HepG2 (cell line): Measurements from ENCODE around the gene TSN. TPM values are rescaled to one million over a fixed set of nuclear protein-coding genes. Genes with fewer than 3 reads are reported as not detected.
"Not testable (repeated sequence)": the region's sequence is repeated elsewhere in the genome, so short reads cannot be mapped to it uniquely, and the experiment has no call there.

Experiments
- ATAC-seq: fragments of 200-7000 bp; cut with Tn5 transposase; 3 replicates; pipeline ENCODE4 v1.9.1; 2020; ENCODE audit warnings: mild to moderate bottlenecking, moderate library complexity
- BruUV-seq: library from RNA; stranded (reverse); fragments of 400-500 nt; replicated peaks from 2 replicates; lab custom pipeline; 2021; lab: Mats Ljungman, UMichigan
- CTCF ChIA-PET: fragments of 300-600 bp; formaldehyde crosslinking; extraction: SDS; loops from one replicate; lab custom pipeline; 2021; ENCODE audit warnings: low total read pairs, inconsistent platforms, low intra/inter-chr PET ratio; lab: Yijun Ruan, JAX
- POLR2A ChIA-PET: fragments of 350-600 bp; sonication (Branson Sonifier 250); formaldehyde crosslinking; loops from one replicate; lab custom pipeline; 2020; ENCODE audit warnings: antibody characterized with exemption, inconsistent platforms; lab: Yijun Ruan, JAX
- DNase-seq: peaks from one replicate; pipeline ENCODE4 v3.0.0-alpha.2; 2015; ENCODE audit warnings: low spot score
- FAIRE-seq: peaks from 3 replicates; lab custom pipeline; 2011; peaks lifted over from hg19 to GRCh38; lab: Jason Lieb, UNC
- H2AFZ ChIP-seq: one replicate; pipeline ENCODE4 v1.6.1; 2011; ENCODE audit warnings: low read length, inconsistent platforms
- H3K27ac ChIP-seq: fragments of 300-600 bp; 3 replicates; pipeline ENCODE4 v1.8.0; 2011; ENCODE audit warnings: mixed run types, mild to moderate bottlenecking, mixed read lengths, low read length, inconsistent platforms; ENCODE audit not compliant: insufficient read depth; ENCODE audit errors: extremely low read length
- H3K27me3 ChIP-seq, 2 experiments: fragments of 200-600 bp in 1 of 2; 2 replicates in 1 of 2; 3 replicates in 1 of 2; pipeline versions ENCODE4 v1.6.0 to v1.8.0; 2011; ENCODE audit warnings: low read length in 2 of 2, mild to moderate bottlenecking in 2 of 2, moderate library complexity in 2 of 2, inconsistent platforms in 1 of 2; ENCODE audit not compliant: insufficient read depth in 2 of 2, control insufficient read depth in 1 of 2
- H3K36me3 ChIP-seq, 2 experiments: fragments of 200-600 bp in 1 of 2; replicated peaks in 1 of 2; 2 replicates in 1 of 2; 3 replicates in 1 of 2; pipeline versions ENCODE4 v1.5.1 to v1.8.0; 2011; ENCODE audit warnings: low read length in 2 of 2, inconsistent platforms in 1 of 2; ENCODE audit not compliant: insufficient read depth in 2 of 2, control insufficient read depth in 1 of 2
- H3K4me1 ChIP-seq: 2 replicates; pipeline ENCODE4 v1.5.1; 2012; ENCODE audit warnings: low read length, inconsistent platforms; ENCODE audit not compliant: insufficient read depth
- H3K4me2 ChIP-seq: 2 replicates; pipeline ENCODE4 v1.6.0; 2011; ENCODE audit warnings: low read depth, low read length, inconsistent platforms
- H3K4me3 ChIP-seq, 3 experiments: fragments of 200-600 bp in 1 of 3; sonication (generic), shearing (Covaris generic) in 1 of 3; replicated peaks in 1 of 3; 2 replicates each; pipeline ENCODE4 v1.5.1; 2011 to 2016; ENCODE audit warnings: low read length in 3 of 3, inconsistent platforms in 2 of 3, low read depth in 2 of 3, mild to moderate bottlenecking in 2 of 3, control low read depth in 1 of 3, mixed read lengths in 1 of 3; ENCODE audit not compliant: insufficient read depth in 1 of 3
- H3K79me2 ChIP-seq: one replicate; pipeline ENCODE4 v1.6.1; 2011; ENCODE audit warnings: low read length, inconsistent platforms; ENCODE audit not compliant: insufficient read depth
- H3K9ac ChIP-seq: 2 replicates; pipeline ENCODE4 v1.6.0; 2011; ENCODE audit warnings: mild to moderate bottlenecking, low read depth, low read length, inconsistent platforms; ENCODE audit not compliant: insufficient read depth
- H3K9me3 ChIP-seq: 2 replicates; pipeline ENCODE4 v1.5.1; 2012; ENCODE audit warnings: mild to moderate bottlenecking, low read length
- H4K20me1 ChIP-seq: 2 replicates; pipeline ENCODE4 v1.6.0; 2011; ENCODE audit warnings: inconsistent platforms, mild to moderate bottlenecking, low read length, moderate library complexity; ENCODE audit not compliant: insufficient read depth
- CCAR2 ChIP-seq: fragments of 200-400 bp; formaldehyde crosslinking; optimal IDR thresholded peaks from 2 replicates; pipeline ENCODE3; 2018; ENCODE audit warnings: low read depth, mild to moderate bottlenecking, low read length, moderate library complexity
- EEA1 ChIP-seq: sonication (generic); formaldehyde crosslinking; IDR thresholded peaks from 2 replicates; pipeline ENCODE4 v1.5.1; 2020; ENCODE audit warnings: mild to moderate bottlenecking, missing genetic modification reagents, borderline replicate concordance
- HDAC2 ChIP-seq: sonication (generic); formaldehyde crosslinking; IDR thresholded peaks from 2 replicates; pipeline ENCODE4 v1.4.0; 2020; ENCODE audit warnings: missing genetic modification reagents
- HNRNPK ChIP-seq: fragments of 200-400 bp; formaldehyde crosslinking; IDR thresholded peaks from 2 replicates; pipeline ENCODE4 v1.6.1; 2018; ENCODE audit warnings: low read length, low read depth, moderate library complexity, mild to moderate bottlenecking; ENCODE audit not compliant: poor library complexity, severe bottlenecking
- KMT2A ChIP-seq: sonication (generic); formaldehyde crosslinking; IDR thresholded peaks from 2 replicates; pipeline ENCODE4 v1.4.0; 2020; ENCODE audit warnings: missing genetic modification reagents
- MLLT10 ChIP-seq: sonication (generic); formaldehyde crosslinking; IDR thresholded peaks from 2 replicates; pipeline ENCODE4 v1.4.0; 2020; ENCODE audit warnings: missing genetic modification reagents
- PAX8 ChIP-seq: sonication (generic); formaldehyde crosslinking; IDR thresholded peaks from 2 replicates; pipeline ENCODE4 v1.8.0; 2022; ENCODE audit warnings: mild to moderate bottlenecking, missing genetic modification reagents, borderline replicate concordance
- RBFOX2 ChIP-seq: fragments of 200-400 bp; formaldehyde crosslinking; IDR thresholded peaks from 2 replicates; pipeline ENCODE4 v1.6.1; 2017; ENCODE audit warnings: low read depth, mild to moderate bottlenecking, low read length
- ZBTB3 ChIP-seq: sonication (generic); formaldehyde crosslinking; IDR thresholded peaks from 2 replicates; pipeline ENCODE4 v1.4.0; 2020; ENCODE audit warnings: low read depth, mild to moderate bottlenecking, moderate library complexity, missing genetic modification reagents, borderline replicate concordance
- ZNF256 ChIP-seq: sonication (generic); formaldehyde crosslinking; conservative IDR thresholded peaks from 2 replicates; pipeline ENCODE4 v1.4.0; 2020; ENCODE audit warnings: missing genetic modification reagents
- ZNF260 ChIP-seq: sonication (generic); formaldehyde crosslinking; IDR thresholded peaks from 2 replicates; pipeline ENCODE4 v1.4.0; 2020; ENCODE audit warnings: missing genetic modification reagents, low read depth, mild to moderate bottlenecking, borderline replicate concordance
- ZNF335 ChIP-seq: sonication (generic); formaldehyde crosslinking; IDR thresholded peaks from 2 replicates; pipeline ENCODE4 v1.4.0; 2020; ENCODE audit warnings: missing genetic modification reagents
- ZNF552 ChIP-seq: sonication (generic); formaldehyde crosslinking; IDR thresholded peaks from 2 replicates; pipeline ENCODE4 v1.9.0; 2022; ENCODE audit warnings: missing genetic modification reagents, mild to moderate bottlenecking, borderline replicate concordance
- ZNF761 ChIP-seq: sonication (generic); formaldehyde crosslinking; conservative IDR thresholded peaks from 2 replicates; pipeline ENCODE4 v1.4.0; 2020; ENCODE audit warnings: mild to moderate bottlenecking, missing genetic modification reagents
- ZNF816 ChIP-seq: sonication (generic); formaldehyde crosslinking; IDR thresholded peaks from 2 replicates; pipeline ENCODE4 v1.8.0; 2022; ENCODE audit warnings: missing genetic modification reagents, mild to moderate bottlenecking, borderline replicate concordance
- ZSCAN22 ChIP-seq: sonication (generic); formaldehyde crosslinking; IDR thresholded peaks from 2 replicates; pipeline ENCODE4 v1.4.0; 2020; ENCODE audit warnings: mild to moderate bottlenecking, missing genetic modification reagents
- ZSCAN30 ChIP-seq: sonication (generic); formaldehyde crosslinking; IDR thresholded peaks from 2 replicates; pipeline ENCODE4 v1.5.0; 2020; ENCODE audit warnings: mild to moderate bottlenecking, missing genetic modification reagents
- WGBS: methylation state at CpG from one replicate; pipeline ENCODE4 v1.1.6; 2017; ENCODE audit warnings: low lambda C conversion rate; 5-methylcytosine and 5-hydroxymethylcytosine counted together
- in situ Hi-C: cut with HindIII; loops from 2 replicates; pipeline ENCODE4 v1.10.0; 2017; ENCODE audit warnings: low pct_unique_long_range_greater_than_20kb; ENCODE audit not compliant: extremely low pct_ligation_motif_present
- intact Hi-C: fragments of 100-400 bp; cut with micrococcal nuclease; formaldehyde crosslinking; loops from one replicate; pipeline ENCODE4 v1.10.0; 2022; ENCODE audit not compliant: unreplicated experiment
- polyA plus RNA-seq, 8 experiments: library from polyadenylated mRNA; depleted of rRNA in 3 of 8; stranded (reverse) in 7 of 8; unstranded in 1 of 8; fragments of >200 nt; fragmentation: Illumina TruSeq in 4 of 8; extraction: Trizol in 4 of 8; gene quantifications; 2 replicates each; pipeline versions ENCODE4 v1.2.1 to v1.2.3, GENCODE V29; 2011 to 2016; ENCODE audit warnings: low read depth in 4 of 8, missing spikeins in 1 of 8, mixed read lengths in 1 of 8; ENCODE audit not compliant: insufficient read depth in 1 of 8
- total RNA-seq, 5 experiments: library from RNA; depleted of rRNA; stranded (reverse); fragments of >200 nt; fragmentation: Illumina TruSeq; extraction: Trizol; gene quantifications; 2 replicates each; pipeline ENCODE4 v1.2.3, GENCODE V29; 2016; ENCODE audit warnings: low read depth in 1 of 5
- TF ChIP-seq, protein P1 (sequence below): IDR thresholded peaks from 2 replicates; pipeline ENCODE4 v1.6.1; 2012; ENCODE audit warnings: inconsistent platforms

TSN gene
- total and polyA plus RNA-seq, 2 of the 13 experiments (the other 11 are each of a cell fraction or from before 2014, with no cell fraction given), result 56.4 to 115 TPM

DNA sequence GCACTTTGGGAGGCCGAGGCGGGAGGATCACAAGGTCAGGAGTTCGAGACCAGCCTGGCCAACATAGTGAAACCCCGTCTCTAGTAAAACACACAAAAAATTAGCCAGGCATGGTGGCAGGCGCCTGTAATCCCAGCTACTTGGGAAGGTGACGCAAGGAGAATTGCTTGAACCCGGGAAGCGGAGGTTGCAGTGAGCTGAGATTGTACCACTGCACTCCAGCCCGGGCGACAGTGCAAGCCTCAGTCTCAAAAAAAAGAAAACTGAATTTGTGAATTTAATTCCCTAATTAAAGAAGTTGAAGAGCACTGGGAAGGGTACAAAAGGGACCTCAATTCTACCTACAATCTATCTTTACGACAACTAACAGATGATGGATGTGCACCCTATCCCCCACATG lies 20.9 kb upstream of the TSN start:
- H3K9ac ChIP-seq, result 0 out of 2 replicates have a peak overlapping the region, but pooled peaks have one; percentile 82
- ATAC-seq, H3K9me3 ChIP-seq, H4K20me1 ChIP-seq, H3K27ac ChIP-seq, FAIRE-seq, H3K4me3 ChIP-seq, intact Hi-C loops, BruUV-seq, H2AFZ ChIP-seq, DNase-seq, in situ Hi-C loops, CTCF ChIA-PET: not testable (repeated sequence)
- peak overlapping the region; percentile 67 for H3K4me2 ChIP-seq
- POLR2A ChIA-PET, result interaction anchor here (2.9 to 4.1 kb wide), 2 partner anchors 85 to 204 kb away, joined by 25 to 44 read pairs; partner anchors contain the start of genes CLASP1 and RNU4ATAC
- H3K4me1 ChIP-seq, result peaks cover 27% of the 10 kb centered on the region
- peaks cover 23% of the 10 kb centered on the region for H3K79me2 ChIP-seq
- H3K27me3 ChIP-seq, result peaks cover 0 to 13% of the 10 kb centered on the region in 2 experiments; a peak in 2 of 5 replicates
- 97% methylated on average over 11 of the region's 11 CpGs for WGBS
- H3K36me3 ChIP-seq, result peaks cover 10 to 40% of the 10 kb centered on the region in 2 experiments

DNA sequence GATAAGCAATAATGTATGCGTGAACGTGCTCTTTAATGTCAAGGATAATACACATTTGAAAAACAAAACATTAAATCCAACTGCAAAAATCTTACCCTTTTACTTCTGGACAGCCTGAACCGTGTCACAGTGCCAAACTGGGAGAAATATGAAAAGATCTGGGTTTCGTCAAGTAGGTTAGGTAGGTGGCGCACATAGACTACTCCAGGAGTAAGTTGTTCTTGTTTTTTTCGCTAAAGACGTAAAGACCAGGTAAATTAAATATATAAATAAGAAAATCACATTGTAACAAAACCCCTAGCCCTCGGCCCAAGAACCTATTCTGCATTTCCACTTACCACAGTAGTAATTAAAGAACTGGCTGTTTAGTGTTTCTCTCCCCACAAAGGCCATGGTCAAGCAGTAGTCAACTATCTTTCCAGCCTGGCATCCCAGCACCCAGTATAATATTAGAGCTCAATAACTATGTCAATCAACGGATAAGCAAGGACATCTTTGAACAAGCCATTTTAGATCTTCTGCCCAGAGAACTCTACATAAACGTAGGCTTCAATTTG lies 19.9 kb upstream of the TSN start:
- Histone ChIP-seq H2AFZ (no peak overlapping the region), H3K27me3 (peaks cover 2 to 19% of the 10 kb centered on the region in 2 experiments; a peak in 2 of 5 replicates), H3K9ac (peak overlapping the region; percentile 82), H3K4me3 (peak overlapping the region; percentile 87 to 100 (median 91)), H3K9me3 (no peaks in the 10 kb centered on the region), H3K36me3 (peaks cover 8 to 31% of the 10 kb centered on the region in 2 experiments), H3K27ac (peak overlapping the region; percentile 66), H3K79me2 (peaks cover 23% of the 10 kb centered on the region), H4K20me1 (0 out of 2 replicates have a peak, but pooled peaks cover 3% of the 10 kb centered on the region), H3K4me1 (peaks cover 27% of the 10 kb centered on the region), H3K4me2 (peak overlapping the region; percentile 67)
- ATAC-seq (no peak), FAIRE-seq (peak; percentile 43), DNase-seq (no peak)
- 17% methylated on average over 10 of the region's 10 CpGs for WGBS
- POLR2A ChIA-PET, result interaction anchor here (1.1 to 4.1 kb wide), 6 partner anchors 9 to 205 kb away, joined by 4 to 44 read pairs (median 16); partner anchors contain the start of genes CLASP1, RNU4ATAC and TSN
- intact Hi-C loops (loop anchor here (2.0 to 5.0 kb wide), 2 partner anchors 19 to 203 kb away; partner anchors contain the start of genes RNU4ATAC and TSN), in situ Hi-C loops (no loop called here)
- CTCF ChIA-PET, result no interaction called here
- BruUV-seq, result no TSS peak
- no peak for TF ChIP-seq MLLT10
- TF ChIP-seq EEA1, result no peak
- TF ChIP-seq ZNF335, result 0 out of 2 replicates have a peak, but pooled peaks have one; percentile 41
- 0 out of 2 replicates have a peak, but pooled peaks have one; percentile 22 for TF ChIP-seq RBFOX2
- TF ChIP-seq, protein P1, sequence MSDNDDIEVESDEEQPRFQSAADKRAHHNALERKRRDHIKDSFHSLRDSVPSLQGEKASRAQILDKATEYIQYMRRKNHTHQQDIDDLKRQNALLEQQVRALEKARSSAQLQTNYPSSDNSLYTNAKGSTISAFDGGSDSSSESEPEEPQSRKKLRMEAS, result no peak
- 0 out of 2 replicates have a peak, but pooled peaks have one; percentile 7 for TF ChIP-seq ZNF552
- TF ChIP-seq ZNF256, result no peak
- no peak for TF ChIP-seq ZSCAN22 (CRISPR knock-in tag)
- no peak for TF ChIP-seq ZSCAN30 (CRISPR knock-in tag)
- no peak for TF ChIP-seq PAX8
- no peak for TF ChIP-seq ZNF761
- TF ChIP-seq ZBTB3 (CRISPR knock-in tag), result no peak
- no peak for TF ChIP-seq ZNF260
- TF ChIP-seq HNRNPK, result no peak
- no peak for TF ChIP-seq CCAR2
- peak; percentile 37; the same call in 1 of the 2 replicates for TF ChIP-seq HDAC2 (CRISPR knock-in tag)
- peak; percentile 49; the same call in 1 of the 2 replicates for TF ChIP-seq KMT2A
- TF ChIP-seq ZNF816 (CRISPR knock-in tag), result 0 out of 2 replicates have a peak, but pooled peaks have one; percentile 5
